ENCODE measurements around the gene NCDN. TPM values are rescaled to one million over a fixed set of nuclear protein-coding genes. Genes with fewer than 3 reads are reported as not detected.

NCDN gene
- total and polyA plus RNA-seq, 2 of the 8 experiments (the other 6 are each of a cell fraction or from before 2014, with no cell fraction given): 26.2 to 35.4 TPM

- Histone ChIP-seq H3K4me2 (ENCODE audit: insufficient read depth in 1 of 2, low read depth in 2 of 2, low read length in 2 of 2) (no peak overlapping the region), H4K5ac (ENCODE audit: insufficient read length, low read depth, low read length) (no peak overlapping the region), H4K91ac (replicated peaks; ENCODE audit: insufficient read length, low read length) (no peak overlapping the region), H2AFZ (ENCODE audit: low read length) (no peak overlapping the region), H4K20me1 (replicated peaks in 1 of 2; ENCODE audit: control insufficient read depth in 1 of 2, insufficient read depth in 2 of 2, low read length in 2 of 2) (peaks cover 0 to 2% of the 10 kb centered on the region in 2 experiments), H2BK20ac (ENCODE audit: low read length) (no peak overlapping the region), H3K27ac (ENCODE audit: low read depth, low read length) (no peak overlapping the region), H3K23me2 (ENCODE audit: low read depth, low read length) (no peaks in the 10 kb centered on the region), H3K27me3 (replicated peaks in 1 of 4; ENCODE audit: control insufficient read depth in 3 of 4, extremely low read depth in 1 of 4, insufficient read depth in 3 of 4, low read length in 3 of 4) (no peaks in the 10 kb centered on the region), H3K56ac (replicated peaks; ENCODE audit: insufficient read length, low read depth, low read length) (no peak overlapping the region), H3K36me3 (ENCODE audit: control insufficient read depth in 2 of 4, insufficient read depth in 4 of 4, low read length in 3 of 4) (peaks cover 0 to 7% (median 3%) of the 10 kb centered on the region in 4 experiments; a peak in 3 of 8 replicates), H3K4ac (replicated peaks; ENCODE audit: insufficient read length, low read depth, low read length) (no peak overlapping the region), H2AK5ac (ENCODE audit: low read depth, low read length) (no peak overlapping the region), H4K8ac (ENCODE audit: extremely low read depth, insufficient read depth, low read length) (no peak overlapping the region), H2BK5ac (ENCODE audit: low read depth, low read length) (no peak overlapping the region), H3K79me1 (ENCODE audit: low read depth, low read length) (peaks cover 5% of the 10 kb centered on the region), H3K79me2 (ENCODE audit: control insufficient read depth in 1 of 2, insufficient read depth in 2 of 2, low read length in 2 of 2) (peaks cover 0 to 78% of the 10 kb centered on the region in 2 experiments; a peak in 3 of 4 replicates), H3K18ac (ENCODE audit: extremely low read depth, low read length) (no peak overlapping the region), H3K23ac (ENCODE audit: insufficient read length) (no peak overlapping the region), H3K4me1 (replicated peaks in 1 of 4; ENCODE audit: control insufficient read depth in 3 of 4, insufficient read depth in 4 of 4, low read length in 3 of 4) (peaks cover 0 to 6% (median 4%) of the 10 kb centered on the region in 4 experiments; a peak in 5 of 7 replicates), H2BK15ac (ENCODE audit: low read length) (no peak overlapping the region), H3K4me3 (ENCODE audit: extremely low read depth in 1 of 4, insufficient read depth in 2 of 4, low read depth in 3 of 4, low read length in 4 of 4) (no peak overlapping the region), H3K9me3 (ENCODE audit: insufficient read depth in 2 of 2, low read depth in 1 of 2, low read length in 1 of 2) (no peaks in the 10 kb centered on the region), H2BK12ac (ENCODE audit: low read depth, low read length) (no peak overlapping the region), H3K14ac (ENCODE audit: insufficient read length) (no peak overlapping the region), H3K9ac (replicated peaks in 1 of 4; ENCODE audit: extremely low read depth in 1 of 4, low read depth in 3 of 4, low read length in 3 of 4) (no peak overlapping the region), H2BK120ac (replicated peaks; ENCODE audit: low read depth, low read length) (no peak overlapping the region)
- FAIRE-seq: no peak
- no peak for DNase-seq (ENCODE audit: low read depth in 1 of 2, low spot score in 2 of 2)
- POLR2A ChIA-PET (ENCODE audit: partially characterized antibody): interaction anchor here (0.8 to 1.8 kb wide), 5 partner anchors 9 to 415 kb away, joined by 3 to 9 read pairs (median 6); partner anchors contain the start of genes KIAA0319L and NCDN
- 71% methylated on average over 2 of the region's 2 CpGs; no CpG with 5 or more reads in 1 of the 2 experiments for WGBS, 2 experiments (ENCODE audit: extremely low coverage in 1 of 2, insufficient coverage in 1 of 2, insufficient read length in 1 of 2, insufficient replicate concordance in 2 of 2, low coverage in 1 of 2, low lambda C conversion rate in 2 of 2, missing lambda C conversion rate in 1 of 2)
- CTCF ChIA-PET (ENCODE audit: partially characterized antibody): interaction anchor here (0.6 to 2.5 kb wide), 10 partner anchors 9 to 335 kb away, joined by 3 to 27 read pairs (median 4); no protein-coding TSS in a partner anchor
- no peak for TF ChIP-seq SP2 (IDR thresholded peaks at IDR 0.05; ENCODE audit: low read length)
- no peak for TF ChIP-seq GTF2F1 (IDR thresholded peaks at IDR 0.05; ENCODE audit: borderline replicate concordance, low read depth, low read length)
- TF ChIP-seq EZH2 (IDR thresholded peaks at IDR 0.05; ENCODE audit: low read depth, low read length, severe bottlenecking): no peak
- no peak for TF ChIP-seq SRF (IDR thresholded peaks at IDR 0.05; ENCODE audit: low read depth, low read length)
- no peak for TF ChIP-seq TAF7 (optimal IDR thresholded peaks at IDR 0.05; ENCODE audit: borderline replicate concordance, low read depth, low read length)
- TF ChIP-seq ASH2L (IDR thresholded peaks at IDR 0.05; ENCODE audit: low read length): no peak
- no peak for TF ChIP-seq HDAC2 (IDR thresholded peaks at IDR 0.05; ENCODE audit: borderline replicate concordance in 1 of 2, low read depth in 2 of 2, low read length in 2 of 2)
- TF ChIP-seq MAX (IDR thresholded peaks at IDR 0.05): no peak
- TF ChIP-seq CREB1 (IDR thresholded peaks at IDR 0.05): no peak
- no peak for TF ChIP-seq POLR2A (IDR thresholded peaks at IDR 0.05; ENCODE audit: control extremely low read depth in 1 of 2, low read depth in 2 of 2, low read length in 2 of 2)
- TF ChIP-seq CTBP2 (IDR thresholded peaks at IDR 0.05; ENCODE audit: borderline replicate concordance, insufficient read depth, insufficient read length, low read length): no peak
- no peak for TF ChIP-seq CEBPB (IDR thresholded peaks at IDR 0.05; ENCODE audit: low read depth, low read length)
- TF ChIP-seq JUND (IDR thresholded peaks at IDR 0.05; ENCODE audit: low read length): no peak
- TF ChIP-seq RFX5 (IDR thresholded peaks at IDR 0.05; ENCODE audit: borderline replicate concordance, low read depth, low read length): no peak
Measured at GRCh38 chr1:35536556-35537162, 20.9 kb upstream of the NCDN start.

Data from H1 (cell line).